ENCODE results near the gene MFNG.

- TF ChIP-seq CTCF (IDR thresholded peaks at IDR 0.05) (no peak), ZFX (IDR thresholded peaks at IDR 0.05; ENCODE audit: borderline replicate concordance) (no peak)
Measured at GRCh38 chr22:37485395-37486223, 575 bp downstream of the MFNG start.

All from 22Rv1 (cell line).